ENCODE data around the gene DLGAP1. TPM values are rescaled to one million over a fixed set of nuclear protein-coding genes. Genes with fewer than 3 reads are reported as not detected.

The DLGAP1 gene
- total and polyA plus RNA-seq, 4 donors = 16.5 to 30.7 (median 29.7) TPM

DNA sequence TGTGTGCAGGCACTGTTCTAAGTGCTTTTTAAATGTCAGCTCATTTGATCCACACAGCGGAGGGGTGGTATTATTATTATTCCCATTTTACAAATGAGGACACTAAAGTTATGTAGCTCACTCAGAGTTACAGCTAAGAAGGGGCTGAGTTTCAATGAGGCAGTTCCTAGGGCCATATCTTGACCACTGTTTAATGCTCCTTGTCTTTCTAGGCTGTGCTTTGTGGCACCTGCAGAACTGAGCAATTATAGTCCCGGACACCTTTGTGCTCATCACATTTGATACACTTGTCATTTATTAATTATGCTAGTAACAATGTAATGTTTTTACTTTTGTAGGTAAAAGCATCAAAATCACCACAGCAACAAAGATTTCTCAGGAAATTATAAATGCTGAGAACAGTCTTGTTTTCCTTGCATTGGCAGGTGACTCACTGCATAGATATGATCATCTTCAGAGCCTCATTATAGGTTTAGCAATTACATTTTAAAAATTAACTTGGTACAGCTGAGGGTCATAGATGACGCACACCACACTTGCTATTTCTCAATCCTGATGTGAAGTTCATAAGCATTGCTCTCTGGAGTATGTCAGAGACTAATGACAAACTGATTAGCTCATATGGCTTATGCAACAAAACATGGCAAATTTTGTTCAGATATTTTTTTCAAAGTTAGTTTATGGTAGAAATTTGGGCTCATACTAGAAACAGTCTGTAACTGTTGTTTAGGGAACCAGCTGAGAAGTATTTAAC lies 638.3 kb downstream of the DLGAP1 start:
- Histone ChIP-seq H3K4me3 (ENCODE audit: low read depth, low read length) (no peak overlapping the region), H3K36me3 (ENCODE audit: control insufficient read depth, insufficient read depth, low read length) (no peaks in the 10 kb centered on the region), H3K9me3 (ENCODE audit: control insufficient read depth, insufficient read depth, low read length) (no peaks in the 10 kb centered on the region), H3K4me1 (ENCODE audit: control insufficient read depth, insufficient read depth, low read length) (no peaks in the 10 kb centered on the region), H3K27me3 (ENCODE audit: control insufficient read depth, insufficient read depth, low read length) (no peaks in the 10 kb centered on the region), H3K27ac (ENCODE audit: low read depth, low read length) (no peak overlapping the region)
- no CpG with 5 or more reads among the region's 3 CpGs for WGBS (ENCODE audit: insufficient coverage)
- DNase-seq (ENCODE audit: low read depth in 4 of 6, low spot score in 6 of 6) = peak in 1 of 6 donors; percentile 45

GRCh38 chr18:3815991-3816390 lies 639.1 kb downstream of the DLGAP1 start:
- Histone ChIP-seq H3K9me3 (ENCODE audit: control insufficient read depth, insufficient read depth, low read length) (no peaks in the 10 kb centered on the region), H3K4me1 (ENCODE audit: control insufficient read depth, insufficient read depth, low read length) (no peaks in the 10 kb centered on the region), H3K4me3 (ENCODE audit: low read depth, low read length) (no peak overlapping the region), H3K27ac (ENCODE audit: low read depth, low read length) (no peak overlapping the region), H3K36me3 (ENCODE audit: control insufficient read depth, insufficient read depth, low read length) (no peaks in the 10 kb centered on the region), H3K27me3 (ENCODE audit: control insufficient read depth, insufficient read depth, low read length) (no peaks in the 10 kb centered on the region)
- no peak for DNase-seq (ENCODE audit: low read depth in 4 of 6, low spot score in 6 of 6)
- no CpG with 5 or more reads among the region's 2 CpGs for WGBS (ENCODE audit: insufficient coverage)

- WGBS (ENCODE audit: insufficient coverage) = 100% methylated on average over 1 of the region's 3 CpGs
- no peaks in the 10 kb centered on the region for H3K9me3 ChIP-seq (ENCODE audit: control insufficient read depth, insufficient read depth, low read length)
- H3K4me3 ChIP-seq (ENCODE audit: low read depth, low read length) = no peak overlapping the region
- H3K27me3 ChIP-seq (ENCODE audit: control insufficient read depth, insufficient read depth, low read length) = no peaks in the 10 kb centered on the region
- DNase-seq (ENCODE audit: low read depth in 4 of 6, low spot score in 6 of 6) = no peak
- H3K4me1 ChIP-seq (ENCODE audit: control insufficient read depth, insufficient read depth, low read length) = no peaks in the 10 kb centered on the region
- H3K27ac ChIP-seq (ENCODE audit: low read depth, low read length) = no peak overlapping the region
- H3K36me3 ChIP-seq (ENCODE audit: control insufficient read depth, insufficient read depth, low read length) = peaks cover 2% of the 10 kb centered on the region
Observed at GRCh38 chr18:3814816-3815215, 640.3 kb downstream of the DLGAP1 start.

GRCh38 chr18:3810296-3810695 lies 644.8 kb downstream of the DLGAP1 start:
- no peak for DNase-seq (ENCODE audit: low read depth in 4 of 6, low spot score in 6 of 6)
- H3K36me3 ChIP-seq (ENCODE audit: control insufficient read depth, insufficient read depth, low read length) = peaks cover 2% of the 10 kb centered on the region
- WGBS (ENCODE audit: insufficient coverage) = no CpG with 5 or more reads among the region's 2 CpGs
- H3K27ac ChIP-seq (ENCODE audit: low read depth, low read length) = no peak overlapping the region
- no peak overlapping the region for H3K4me3 ChIP-seq (ENCODE audit: low read depth, low read length)
- no peaks in the 10 kb centered on the region for H3K4me1 ChIP-seq (ENCODE audit: control insufficient read depth, insufficient read depth, low read length)
- no peaks in the 10 kb centered on the region for H3K9me3 ChIP-seq (ENCODE audit: control insufficient read depth, insufficient read depth, low read length)
- no peaks in the 10 kb centered on the region for H3K27me3 ChIP-seq (ENCODE audit: control insufficient read depth, insufficient read depth, low read length)

DNA sequence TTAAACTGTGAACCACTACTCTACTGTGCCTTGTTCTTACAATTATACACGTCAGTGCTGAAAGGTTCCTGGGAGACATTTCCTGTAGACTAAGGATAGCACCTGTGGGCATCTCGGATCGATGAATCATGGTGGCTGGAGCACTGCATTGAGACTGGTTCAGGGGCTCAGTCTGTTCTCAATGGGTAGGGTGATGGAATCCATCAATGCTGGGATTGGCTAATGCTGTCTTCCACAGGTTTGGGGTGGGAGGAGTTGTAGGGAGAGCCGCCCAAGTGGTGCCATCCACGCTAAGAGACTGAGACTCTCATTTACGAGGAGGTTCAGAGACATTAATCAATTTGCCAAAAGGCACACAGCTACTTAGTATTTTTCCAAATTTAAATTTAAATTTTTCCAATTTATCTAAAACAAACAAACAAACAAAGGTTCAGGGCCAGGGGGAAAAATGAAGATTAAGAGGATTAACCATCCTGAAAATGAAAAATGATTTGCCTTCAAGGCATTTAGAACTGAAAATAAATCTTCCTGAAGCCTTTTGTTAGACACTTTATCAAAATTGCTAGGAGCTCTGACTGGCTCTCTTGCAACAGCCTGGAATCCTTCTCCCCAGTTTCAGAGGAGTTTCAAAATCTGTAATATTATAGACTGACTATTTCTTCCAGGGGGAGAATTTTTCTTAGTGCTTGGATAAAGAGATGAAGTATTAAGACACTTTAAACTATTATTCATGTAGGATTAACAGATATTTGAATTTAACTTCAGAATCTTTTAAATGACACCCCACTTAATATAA lies 645.9 kb downstream of the DLGAP1 start:
- H3K4me3 ChIP-seq (ENCODE audit: low read depth, low read length) = no peak overlapping the region
- H3K36me3 ChIP-seq (ENCODE audit: control insufficient read depth, insufficient read depth, low read length) = peaks cover 2% of the 10 kb centered on the region
- no peaks in the 10 kb centered on the region for H3K27me3 ChIP-seq (ENCODE audit: control insufficient read depth, insufficient read depth, low read length)
- H3K27ac ChIP-seq (ENCODE audit: low read depth, low read length) = no peak overlapping the region
- DNase-seq (ENCODE audit: low read depth in 4 of 6, low spot score in 6 of 6) = no peak
- H3K9me3 ChIP-seq (ENCODE audit: control insufficient read depth, insufficient read depth, low read length) = no peaks in the 10 kb centered on the region
- 91% methylated on average over 3 of the region's 6 CpGs for whole genome bisulfite sequencing (ENCODE audit: insufficient coverage)
- no peaks in the 10 kb centered on the region for H3K4me1 ChIP-seq (ENCODE audit: control insufficient read depth, insufficient read depth, low read length)

DNA sequence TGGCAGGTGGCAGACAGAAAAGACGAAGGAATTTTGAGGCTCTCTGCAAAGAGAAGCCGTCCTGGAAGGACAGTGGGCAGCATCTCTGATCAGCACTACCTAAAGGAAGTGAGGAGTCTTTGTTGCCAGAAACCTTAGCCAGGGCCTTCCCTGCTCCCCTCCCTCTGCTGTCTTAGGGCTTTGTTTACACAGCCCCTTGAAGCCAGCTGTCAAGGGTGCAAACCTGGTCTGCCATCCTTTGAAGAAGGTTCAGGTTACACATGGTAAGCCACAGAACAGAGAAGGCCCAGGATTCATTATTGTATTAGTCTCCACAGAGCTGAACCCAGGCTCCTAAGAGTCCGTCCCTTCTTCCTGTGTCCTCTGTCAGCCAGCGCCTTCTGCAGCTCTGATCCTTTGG lies 648.5 kb downstream of the DLGAP1 start:
- Histone ChIP-seq H3K4me3 (ENCODE audit: low read depth, low read length) (no peak overlapping the region), H3K27ac (ENCODE audit: low read depth, low read length) (no peak overlapping the region), H3K4me1 (ENCODE audit: control insufficient read depth, insufficient read depth, low read length) (no peaks in the 10 kb centered on the region), H3K27me3 (ENCODE audit: control insufficient read depth, insufficient read depth, low read length) (no peaks in the 10 kb centered on the region), H3K36me3 (ENCODE audit: control insufficient read depth, insufficient read depth, low read length) (peaks cover 2% of the 10 kb centered on the region), H3K9me3 (ENCODE audit: control insufficient read depth, insufficient read depth, low read length) (no peaks in the 10 kb centered on the region)
- 80% methylated on average over 4 of the region's 4 CpGs for WGBS (ENCODE audit: insufficient coverage)
- no peak for DNase-seq (ENCODE audit: low read depth in 4 of 6, low spot score in 6 of 6)

DNA sequence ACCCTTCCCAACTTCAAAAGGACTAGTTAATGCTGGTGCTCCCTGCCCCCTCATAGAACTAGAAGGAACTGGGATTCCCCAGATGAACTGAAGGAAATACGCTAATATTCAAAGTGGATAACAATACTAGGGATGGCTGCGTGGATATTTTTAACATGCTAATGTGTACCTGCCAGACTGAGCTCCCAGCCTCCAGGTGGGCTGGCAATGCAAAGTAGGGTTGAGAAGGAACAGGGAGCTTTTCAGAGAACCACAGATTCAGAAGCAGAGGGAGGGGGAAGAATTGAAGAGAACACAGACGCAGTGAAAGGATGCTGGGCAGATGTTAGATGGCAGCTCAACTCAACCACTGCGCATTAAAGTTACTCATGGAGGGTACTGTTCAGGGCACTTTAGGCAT lies 650.8 kb downstream of the DLGAP1 start:
- H3K4me3 ChIP-seq (ENCODE audit: low read depth, low read length) = no peak overlapping the region
- H3K27me3 ChIP-seq (ENCODE audit: control insufficient read depth, insufficient read depth, low read length) = no peaks in the 10 kb centered on the region
- no peaks in the 10 kb centered on the region for H3K9me3 ChIP-seq (ENCODE audit: control insufficient read depth, insufficient read depth, low read length)
- no peaks in the 10 kb centered on the region for H3K36me3 ChIP-seq (ENCODE audit: control insufficient read depth, insufficient read depth, low read length)
- DNase-seq (ENCODE audit: low read depth in 4 of 6, low spot score in 6 of 6) = no peak
- H3K4me1 ChIP-seq (ENCODE audit: control insufficient read depth, insufficient read depth, low read length) = no peaks in the 10 kb centered on the region
- no peak overlapping the region for H3K27ac ChIP-seq (ENCODE audit: low read depth, low read length)
- WGBS (ENCODE audit: insufficient coverage) = 85% methylated on average over 3 of the region's 4 CpGs

DNA sequence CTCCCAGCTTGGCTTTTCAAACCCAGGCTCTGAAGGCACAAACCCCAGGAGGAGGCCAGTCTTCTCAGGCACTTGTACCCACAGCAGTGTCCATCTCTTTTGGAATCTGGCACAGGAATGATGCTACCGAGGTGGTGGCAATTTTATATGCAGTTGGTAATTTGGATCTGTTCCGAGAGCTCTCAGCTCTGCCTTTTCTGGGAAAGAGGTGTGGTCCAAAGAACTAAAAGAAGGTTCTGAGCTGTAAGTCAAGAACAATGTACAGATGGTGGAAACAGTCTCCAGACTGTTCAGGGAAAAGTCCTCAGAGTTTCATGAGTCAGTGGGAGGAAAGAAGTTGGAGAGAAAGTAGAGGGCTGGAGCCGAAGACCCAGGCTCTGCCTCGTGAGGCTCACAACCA lies 651.8 kb downstream of the DLGAP1 start:
- no peak overlapping the region for H3K4me3 ChIP-seq (ENCODE audit: low read depth, low read length)
- WGBS (ENCODE audit: insufficient coverage) = 82% methylated on average over 2 of the region's 4 CpGs
- H3K4me1 ChIP-seq (ENCODE audit: control insufficient read depth, insufficient read depth, low read length) = no peaks in the 10 kb centered on the region
- H3K36me3 ChIP-seq (ENCODE audit: control insufficient read depth, insufficient read depth, low read length) = no peaks in the 10 kb centered on the region
- no peaks in the 10 kb centered on the region for H3K9me3 ChIP-seq (ENCODE audit: control insufficient read depth, insufficient read depth, low read length)
- no peak for DNase-seq (ENCODE audit: low read depth in 4 of 6, low spot score in 6 of 6)
- H3K27ac ChIP-seq (ENCODE audit: low read depth, low read length) = no peak overlapping the region
- H3K27me3 ChIP-seq (ENCODE audit: control insufficient read depth, insufficient read depth, low read length) = no peaks in the 10 kb centered on the region

DNA sequence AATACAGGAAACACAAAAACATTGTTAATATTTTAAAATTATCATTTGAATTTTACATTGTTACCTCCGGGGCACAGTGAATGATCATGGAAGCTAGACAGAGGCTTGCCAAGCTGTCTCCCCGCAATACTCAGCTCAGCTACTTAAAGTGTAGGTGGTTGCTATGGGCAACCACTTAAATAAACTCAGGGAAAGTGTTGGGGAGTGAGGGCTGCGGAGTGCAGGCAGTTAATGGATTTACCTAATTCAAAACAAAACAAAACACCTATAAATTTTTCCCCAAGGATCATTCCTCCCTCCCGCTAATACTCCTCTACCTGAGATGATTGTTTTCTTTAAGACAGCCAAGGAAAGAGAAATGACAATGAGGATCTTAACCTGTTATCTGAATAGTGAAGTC lies 655.6 kb downstream of the DLGAP1 start:
- H3K4me1 ChIP-seq (ENCODE audit: control insufficient read depth, insufficient read depth, low read length) = no peaks in the 10 kb centered on the region
- DNase-seq (ENCODE audit: low read depth in 4 of 6, low spot score in 6 of 6) = peak in 3 of 6 donors; percentile 23 to 83 (median 56)
- WGBS (ENCODE audit: insufficient coverage) = no CpG with 5 or more reads among the region's 4 CpGs
- no peak overlapping the region for H3K4me3 ChIP-seq (ENCODE audit: low read depth, low read length)
- no peaks in the 10 kb centered on the region for H3K36me3 ChIP-seq (ENCODE audit: control insufficient read depth, insufficient read depth, low read length)
- H3K9me3 ChIP-seq (ENCODE audit: control insufficient read depth, insufficient read depth, low read length) = no peaks in the 10 kb centered on the region
- no peaks in the 10 kb centered on the region for H3K27me3 ChIP-seq (ENCODE audit: control insufficient read depth, insufficient read depth, low read length)
- no peak overlapping the region for H3K27ac ChIP-seq (ENCODE audit: low read depth, low read length)

DNA sequence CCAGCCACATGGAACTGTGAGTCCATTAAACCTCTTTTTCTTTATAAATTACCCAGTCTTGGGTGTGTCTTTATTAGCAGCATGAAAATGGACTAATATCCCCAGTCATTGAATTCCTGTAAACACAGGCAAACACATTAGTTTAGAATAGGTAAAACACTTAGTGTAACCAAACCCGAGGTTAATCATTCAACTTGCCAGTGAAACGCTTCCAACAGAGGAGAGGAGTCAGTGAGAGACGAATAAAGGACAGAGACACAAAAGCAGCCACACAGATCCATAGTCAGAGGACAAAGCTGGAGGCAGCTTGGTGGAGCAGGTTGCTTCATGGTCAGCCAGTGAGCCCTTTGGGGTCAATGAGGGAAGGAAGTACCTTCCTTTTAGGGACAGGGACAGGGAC lies 657.1 kb downstream of the DLGAP1 start:
- Histone ChIP-seq H3K4me1 (ENCODE audit: control insufficient read depth, insufficient read depth, low read length) (no peaks in the 10 kb centered on the region), H3K4me3 (ENCODE audit: low read depth, low read length) (no peak overlapping the region), H3K9me3 (ENCODE audit: control insufficient read depth, insufficient read depth, low read length) (no peaks in the 10 kb centered on the region), H3K36me3 (ENCODE audit: control insufficient read depth, insufficient read depth, low read length) (no peaks in the 10 kb centered on the region), H3K27ac (ENCODE audit: low read depth, low read length) (no peak overlapping the region), H3K27me3 (ENCODE audit: control insufficient read depth, insufficient read depth, low read length) (no peaks in the 10 kb centered on the region)
- 60% methylated on average over 3 of the region's 3 CpGs for WGBS (ENCODE audit: insufficient coverage)
- no peak for DNase-seq (ENCODE audit: low read depth in 4 of 6, low spot score in 6 of 6)

Data from spinal cord (tissue), 10 donors.